GM12873 (cell line): ENCODE data around the gene THTPA.
A peak's percentile ranks its signal among the peaks of the same experiment; 100 is the strongest.

Experiments
- TF ChIP-seq, protein P1 (sequence below): IDR thresholded peaks from 2 replicates; pipeline ENCODE4 v1.5.1; 2012; ENCODE audit warnings: low read depth, mild to moderate bottlenecking, moderate library complexity, low read length, control low read depth; ENCODE audit not compliant: insufficient read depth; ENCODE audit errors: missing control alignments

The THTPA gene

DNA sequence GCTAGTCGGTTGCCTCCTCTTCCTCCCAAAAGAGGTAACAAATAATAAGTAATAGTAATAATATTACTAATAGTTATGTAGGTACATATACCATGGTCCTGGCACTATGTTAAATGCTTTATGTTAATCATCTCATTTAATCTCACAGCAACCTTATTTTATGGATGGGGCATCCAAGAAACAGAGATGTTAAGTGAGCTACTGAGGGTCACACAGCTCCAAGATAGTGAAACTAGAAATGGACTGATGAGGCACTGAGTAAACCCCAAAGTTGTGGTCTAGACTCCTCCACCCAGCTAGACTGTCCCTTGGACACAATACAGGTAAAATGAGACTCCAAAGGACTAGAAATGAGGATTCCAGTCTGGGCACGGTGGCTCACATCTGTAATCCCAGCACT lies 19.6 kb upstream of the THTPA start:
- TF ChIP-seq, protein P1, sequence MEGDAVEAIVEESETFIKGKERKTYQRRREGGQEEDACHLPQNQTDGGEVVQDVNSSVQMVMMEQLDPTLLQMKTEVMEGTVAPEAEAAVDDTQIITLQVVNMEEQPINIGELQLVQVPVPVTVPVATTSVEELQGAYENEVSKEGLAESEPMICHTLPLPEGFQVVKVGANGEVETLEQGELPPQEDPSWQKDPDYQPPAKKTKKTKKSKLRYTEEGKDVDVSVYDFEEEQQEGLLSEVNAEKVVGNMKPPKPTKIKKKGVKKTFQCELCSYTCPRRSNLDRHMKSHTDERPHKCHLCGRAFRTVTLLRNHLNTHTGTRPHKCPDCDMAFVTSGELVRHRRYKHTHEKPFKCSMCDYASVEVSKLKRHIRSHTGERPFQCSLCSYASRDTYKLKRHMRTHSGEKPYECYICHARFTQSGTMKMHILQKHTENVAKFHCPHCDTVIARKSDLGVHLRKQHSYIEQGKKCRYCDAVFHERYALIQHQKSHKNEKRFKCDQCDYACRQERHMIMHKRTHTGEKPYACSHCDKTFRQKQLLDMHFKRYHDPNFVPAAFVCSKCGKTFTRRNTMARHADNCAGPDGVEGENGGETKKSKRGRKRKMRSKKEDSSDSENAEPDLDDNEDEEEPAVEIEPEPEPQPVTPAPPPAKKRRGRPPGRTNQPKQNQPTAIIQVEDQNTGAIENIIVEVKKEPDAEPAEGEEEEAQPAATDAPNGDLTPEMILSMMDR: no peak

DNA sequence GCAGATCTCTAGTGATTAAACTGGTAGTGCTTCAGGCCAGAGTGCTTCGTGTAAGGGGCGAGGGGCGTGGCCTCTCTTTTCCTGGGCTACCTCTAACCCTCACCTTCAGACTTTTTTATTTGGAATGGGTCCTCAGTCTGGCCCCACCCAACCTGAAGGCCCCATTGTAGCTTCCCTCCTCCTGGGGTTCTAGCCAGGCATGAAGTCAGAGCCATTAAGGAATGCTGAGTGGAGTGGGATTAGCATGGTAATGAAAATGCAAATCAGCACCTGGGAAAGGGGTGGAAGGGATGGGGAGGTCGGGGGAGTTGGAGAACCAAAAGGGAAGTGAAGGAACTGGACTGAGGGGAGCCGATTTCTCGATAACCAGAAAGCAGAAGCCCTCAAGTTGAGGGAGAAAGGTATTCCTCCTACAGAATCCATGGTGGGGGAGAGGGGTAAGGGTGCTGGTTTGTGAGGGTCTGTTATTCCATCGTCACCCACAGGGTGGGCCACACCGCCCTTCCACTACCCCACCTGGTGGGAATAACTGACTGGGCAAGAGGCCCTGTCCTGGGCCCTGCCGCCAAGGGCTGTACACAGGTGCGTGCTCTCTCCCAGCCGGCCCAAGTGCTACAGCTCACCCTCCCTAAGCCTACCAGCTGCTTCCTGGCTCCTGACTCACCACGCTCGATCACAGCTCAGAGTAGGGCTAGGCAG lies 18.6 kb upstream of the THTPA start:
- TF ChIP-seq, protein P1: no peak

DNA sequence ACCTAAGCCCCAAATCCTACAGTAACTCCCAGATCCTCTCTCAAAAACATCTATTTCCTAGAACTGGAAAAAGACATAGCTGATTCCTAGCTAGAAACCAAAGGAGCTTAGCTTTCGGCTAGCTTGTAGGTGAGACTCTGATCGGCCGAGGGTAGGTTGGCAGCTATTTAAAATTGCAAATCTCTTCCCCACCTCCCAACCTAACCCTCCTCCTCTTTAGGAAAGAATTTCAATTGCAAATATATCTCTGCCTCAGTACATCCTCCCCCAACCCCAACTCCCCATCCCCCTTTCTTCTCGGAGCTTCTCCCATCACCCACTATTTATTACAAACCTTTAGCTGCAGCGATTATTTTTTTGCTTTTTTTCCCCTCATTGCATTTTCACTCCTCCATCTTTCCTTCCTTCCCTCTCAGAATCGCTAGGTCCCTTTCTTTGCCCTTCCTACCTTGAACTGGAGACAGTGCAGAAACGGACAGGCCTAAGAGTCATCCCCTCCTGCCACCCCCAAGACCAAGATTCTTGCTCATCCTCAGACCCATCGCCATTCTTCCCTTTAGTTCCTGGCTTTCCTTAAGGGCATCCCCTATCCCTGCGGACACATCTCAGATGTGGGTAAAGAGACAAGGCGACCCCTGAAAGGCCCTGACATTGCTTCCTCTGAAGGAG lies 17.9 kb upstream of the THTPA start:
- TF ChIP-seq, protein P1: no peak

- TF ChIP-seq, protein P1: no peak
Measured at GRCh38 chr14:23538785-23539184, 17.3 kb upstream of the THTPA start.

DNA sequence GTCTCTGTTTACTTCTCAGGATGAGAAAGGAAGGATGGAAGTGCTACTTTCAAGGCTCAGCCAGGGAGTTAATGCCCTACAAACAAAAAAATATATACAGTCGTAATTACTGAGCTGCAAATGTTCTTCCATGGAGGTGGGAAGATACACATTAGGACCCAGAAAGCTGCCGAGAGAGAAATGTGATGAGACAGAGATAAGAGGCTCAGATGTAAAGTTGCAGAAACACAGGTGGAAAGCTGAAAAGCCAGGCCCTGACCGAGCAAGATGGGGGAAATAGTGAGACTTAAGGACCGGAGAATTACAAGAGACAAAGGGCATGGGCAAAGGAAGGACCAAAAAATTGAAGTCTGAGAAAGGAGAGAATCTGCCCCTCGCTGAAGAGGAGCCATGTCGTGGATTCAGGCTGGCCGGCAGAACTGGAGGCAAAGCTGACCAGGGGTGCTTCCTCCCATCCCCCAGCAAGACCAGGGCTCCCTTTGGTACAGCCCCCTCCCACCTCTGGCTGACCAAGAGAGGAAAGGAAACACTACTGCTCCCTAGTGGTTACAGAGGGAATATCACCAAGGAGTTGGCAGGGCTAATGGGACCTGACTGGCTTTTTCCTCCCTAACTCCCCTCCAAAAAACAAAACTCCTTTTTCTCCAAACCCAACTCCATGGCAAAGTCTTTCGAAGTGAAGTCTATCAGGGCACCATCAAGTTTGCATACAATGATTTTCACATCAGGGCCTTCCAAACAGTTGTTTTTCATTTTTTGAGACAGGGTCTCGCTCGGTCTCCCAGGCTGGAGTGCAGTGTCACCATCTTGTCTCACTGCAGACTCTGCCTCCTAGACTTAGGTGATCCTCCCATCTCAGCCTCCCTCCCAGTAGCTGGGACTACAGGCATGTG lies 16.6 kb upstream of the THTPA start:
- TF ChIP-seq, protein P1: peak; percentile 89

DNA sequence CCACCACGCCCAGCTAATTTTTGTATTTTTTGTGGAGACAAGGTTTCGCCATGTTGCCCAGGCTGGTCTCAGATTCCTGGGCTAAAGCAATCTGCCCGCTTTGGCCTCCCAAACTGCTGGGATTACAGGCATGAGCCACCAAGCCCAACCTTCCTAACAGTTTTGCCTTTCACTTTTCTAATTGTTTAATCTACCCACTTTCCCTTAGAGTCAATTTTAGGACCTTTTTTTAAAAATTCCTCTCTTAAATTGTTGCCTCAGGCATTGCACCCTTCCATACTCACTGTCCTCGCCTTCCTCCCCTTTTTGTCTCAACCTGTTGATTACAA lies 16.0 kb upstream of the THTPA start:
- TF ChIP-seq, protein P1: no peak

DNA sequence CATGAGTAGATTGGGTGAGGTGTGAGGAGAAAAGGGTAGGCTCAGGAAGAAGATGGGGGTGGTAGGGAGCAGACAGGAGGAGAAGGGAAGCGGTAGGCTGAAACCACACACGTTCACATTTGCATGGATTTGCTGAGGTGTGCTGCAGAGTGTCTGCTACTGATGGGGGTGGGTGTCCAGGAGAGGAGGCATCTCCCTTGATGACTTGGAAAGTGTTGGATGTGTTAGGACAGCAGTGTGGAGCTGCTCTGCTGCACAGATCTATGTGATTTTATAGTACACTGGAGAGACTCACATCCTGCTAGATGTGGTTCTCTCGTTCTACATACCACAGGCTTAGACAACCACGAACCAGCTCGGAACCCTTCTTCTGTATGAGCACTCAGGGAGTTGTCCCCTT lies 13.8 kb upstream of the THTPA start:
- TF ChIP-seq, protein P1: no peak
